ENCODE measurements around the gene KCNT2.

Gene KCNT2

DNA sequence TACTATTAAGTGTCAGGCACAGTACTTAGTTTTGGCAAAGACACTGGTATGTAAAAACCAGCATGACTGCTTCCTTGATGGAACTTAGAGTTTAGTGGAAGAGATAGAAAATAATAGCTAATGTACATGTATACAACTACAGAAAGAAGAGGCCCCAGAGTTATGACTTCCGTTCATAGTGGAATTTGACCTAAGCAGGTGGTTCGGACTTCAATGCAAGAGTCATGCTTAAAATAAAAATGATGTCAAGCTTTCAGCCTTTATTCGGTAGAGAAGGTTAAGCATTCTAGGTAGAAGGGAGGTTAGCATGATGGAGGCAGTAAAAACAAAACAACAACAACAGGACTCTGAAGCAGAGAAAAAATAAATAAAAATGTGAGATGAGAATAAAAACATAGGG lies 165.9 kb downstream of the KCNT2 start:
- no peak for DNase-seq

DNA sequence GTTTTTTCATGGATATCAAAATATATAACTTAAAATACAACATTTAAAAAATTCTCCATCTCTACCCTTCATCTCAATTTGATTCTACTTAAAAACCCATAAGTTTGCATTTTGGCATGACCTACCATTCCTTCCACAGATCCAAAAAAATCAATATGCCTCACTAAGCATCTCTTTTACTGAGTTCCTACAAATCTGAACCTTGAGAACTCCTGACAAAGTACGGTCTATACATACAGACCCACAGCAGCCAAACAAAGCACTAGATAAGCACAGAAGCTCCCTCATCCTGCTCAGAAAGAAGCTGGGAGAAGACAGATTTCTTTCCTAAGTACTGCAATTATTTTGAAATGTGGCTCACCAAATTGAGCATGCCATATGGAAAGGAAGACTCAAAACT lies 167.5 kb downstream of the KCNT2 start:
- DNase-seq = no peak

DNA sequence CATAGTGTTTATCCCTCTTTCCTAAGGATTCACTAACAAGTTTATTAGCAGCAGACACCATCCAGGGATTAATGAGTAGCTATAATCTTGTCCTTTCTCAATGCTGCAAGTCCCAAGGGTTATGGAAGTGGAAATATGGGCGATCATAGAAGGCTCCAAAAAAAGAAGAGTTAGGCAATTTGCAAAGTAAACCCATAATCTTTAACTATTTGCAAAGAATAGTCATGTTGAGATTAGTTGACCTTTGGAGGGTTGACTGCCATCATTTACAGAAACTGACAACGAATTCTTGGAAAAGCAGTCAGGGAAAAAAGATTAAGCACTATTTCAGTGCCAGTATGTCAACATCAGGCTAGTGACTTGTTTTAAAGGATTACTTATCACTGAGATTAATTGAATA lies 169.9 kb downstream of the KCNT2 start:
- no peak for DNase-seq

DNA sequence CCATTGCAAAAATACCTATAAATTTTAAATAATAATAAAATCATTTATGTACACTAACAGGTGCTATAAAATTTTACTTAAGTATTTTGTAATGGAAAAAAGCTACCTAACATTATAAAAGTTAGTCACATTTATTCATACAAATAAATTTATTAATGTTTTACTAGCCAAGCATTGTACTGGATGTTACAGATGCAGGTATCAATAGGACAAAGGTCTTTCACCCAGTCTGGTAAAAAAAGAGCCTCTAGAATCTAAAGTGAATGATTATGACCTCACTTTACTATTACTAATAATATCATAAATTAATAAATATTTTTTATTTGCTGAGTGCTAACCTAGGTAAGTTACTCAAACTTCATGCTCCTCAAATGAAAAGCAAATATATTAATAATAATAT lies 170.6 kb downstream of the KCNT2 start:
- no peak for DNase-seq

DNA sequence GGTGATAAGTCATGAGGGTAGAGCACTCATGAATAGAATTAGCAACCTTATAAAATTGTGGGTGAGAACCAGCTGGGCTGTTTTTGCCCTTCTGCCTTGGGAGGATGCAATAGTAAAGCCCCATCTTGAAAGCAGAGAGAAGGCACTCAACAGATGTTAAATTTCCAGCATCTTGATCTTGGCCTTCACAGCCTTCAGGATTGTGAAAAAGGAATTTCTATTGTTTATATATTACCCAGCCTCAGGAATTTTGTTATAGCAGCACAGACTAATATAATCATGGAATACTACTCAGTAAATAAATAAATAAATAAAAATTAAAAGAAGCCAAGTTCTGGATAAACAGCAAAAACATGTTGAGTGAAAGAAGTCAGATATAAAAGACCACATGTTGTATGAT lies 175.2 kb downstream of the KCNT2 start:
- no peak for DNase-seq

DNA sequence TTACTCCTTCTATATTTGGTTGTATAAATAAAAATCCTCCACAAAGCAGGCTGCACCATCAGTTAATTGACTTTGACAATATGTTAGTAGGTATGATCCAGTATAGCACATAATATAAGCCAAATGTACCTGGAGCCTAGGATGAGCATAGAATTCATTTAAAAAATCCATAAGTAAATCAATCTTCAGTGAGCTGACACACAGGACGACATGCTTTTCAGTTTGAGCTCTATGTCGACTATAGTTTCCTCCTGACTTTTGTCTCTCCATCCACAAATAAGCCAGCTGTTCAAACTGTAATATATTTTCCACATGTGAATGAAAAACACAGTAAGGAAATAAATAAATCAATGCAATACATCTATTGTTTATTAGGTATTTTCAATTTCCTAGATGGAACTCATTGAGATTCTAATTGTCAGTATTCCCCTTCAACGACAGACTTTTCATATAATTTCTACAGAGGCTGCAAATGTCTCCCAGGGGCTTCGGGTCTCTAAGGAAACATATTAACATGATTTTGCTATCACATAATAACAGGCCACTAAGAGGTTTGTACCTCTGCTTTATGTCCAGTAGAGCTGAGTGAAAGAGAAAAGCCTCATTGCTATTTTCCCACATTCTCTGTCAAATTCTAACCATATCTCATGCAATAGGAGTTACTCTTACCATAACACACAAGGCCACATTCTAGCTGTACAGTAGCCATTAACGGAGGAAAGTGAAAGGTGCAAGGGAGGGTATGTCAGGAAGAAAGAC lies 180.1 kb downstream of the KCNT2 start:
- no peak for DNase-seq

DNA sequence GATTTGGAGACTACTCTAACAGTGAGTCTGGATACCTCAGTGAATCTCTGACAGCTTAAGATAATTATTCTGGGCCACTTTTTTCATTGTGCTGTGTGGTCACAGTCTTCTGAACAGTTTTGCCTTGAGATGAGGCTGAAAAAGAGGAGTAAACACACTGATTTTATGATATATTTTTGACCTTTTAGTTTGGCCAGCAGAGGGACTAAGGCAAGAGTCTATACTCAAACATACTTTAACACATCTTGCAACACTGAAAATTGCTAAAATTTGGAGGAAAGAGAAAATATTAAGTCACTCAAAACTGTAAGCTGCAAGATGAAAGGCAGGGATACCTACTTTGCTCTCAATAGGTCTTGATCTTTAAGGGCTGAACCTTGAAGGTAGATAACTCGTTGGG lies 182.7 kb downstream of the KCNT2 start:
- DNase-seq = no peak

DNA sequence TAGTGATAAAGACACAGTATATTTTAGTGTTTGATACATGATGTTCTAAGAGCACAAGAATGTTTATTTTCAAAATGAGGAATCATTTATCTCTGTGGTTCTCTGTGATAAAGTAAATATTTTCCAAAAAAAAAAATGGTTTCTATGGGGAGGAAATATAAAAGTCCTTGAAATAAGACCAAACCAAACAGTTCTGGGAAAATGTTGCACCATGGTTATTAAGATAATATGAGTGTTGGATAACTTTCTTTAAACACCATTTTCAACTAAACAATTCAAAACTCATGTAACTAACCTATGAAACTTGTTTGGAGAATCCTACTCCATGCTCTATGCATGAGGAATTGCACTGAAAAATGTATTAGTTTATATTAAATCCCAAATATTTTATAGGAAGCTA lies 184.6 kb downstream of the KCNT2 start:
- DNase-seq = no peak

DNA sequence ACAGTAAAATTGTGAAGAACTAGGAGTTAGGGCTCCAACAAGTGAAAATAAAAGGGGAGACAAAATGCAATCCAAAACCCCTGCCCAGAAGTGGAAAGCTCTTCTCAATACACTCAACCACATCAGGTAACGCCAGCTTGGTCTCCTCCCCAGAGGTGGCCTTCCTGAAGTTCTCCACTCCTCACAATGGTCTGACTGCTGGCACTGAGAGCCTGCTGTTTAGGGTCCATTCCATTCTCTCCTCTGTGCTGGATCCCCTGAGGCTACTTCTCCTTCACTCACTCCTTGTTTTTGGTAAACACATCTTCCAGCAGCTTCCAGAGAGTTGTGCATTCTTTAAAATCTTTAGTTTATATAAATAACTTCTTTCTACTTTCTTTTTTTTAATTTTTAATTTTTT lies 189.5 kb downstream of the KCNT2 start:
- no peak for DNase-seq

DNA sequence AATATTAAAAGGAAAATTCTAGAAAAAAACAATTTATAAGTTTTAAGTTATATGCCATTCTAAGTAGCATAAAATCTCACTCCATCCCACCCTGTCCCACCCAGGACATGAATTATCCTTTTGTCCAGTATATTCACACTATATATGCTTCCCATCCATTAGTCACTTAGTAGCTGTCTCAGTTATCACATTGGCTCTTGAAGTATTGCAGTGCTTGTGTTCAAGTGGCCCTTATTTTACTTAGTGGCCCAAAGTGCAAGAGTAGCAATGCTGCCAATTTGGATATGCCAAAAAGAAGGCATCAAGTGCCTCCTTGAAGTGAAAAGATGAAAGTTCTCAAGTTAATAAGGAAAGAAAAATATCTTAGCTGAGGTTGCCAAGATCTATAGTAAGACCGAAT lies 192.3 kb downstream of the KCNT2 start:
- DNase-seq = no peak

DNA sequence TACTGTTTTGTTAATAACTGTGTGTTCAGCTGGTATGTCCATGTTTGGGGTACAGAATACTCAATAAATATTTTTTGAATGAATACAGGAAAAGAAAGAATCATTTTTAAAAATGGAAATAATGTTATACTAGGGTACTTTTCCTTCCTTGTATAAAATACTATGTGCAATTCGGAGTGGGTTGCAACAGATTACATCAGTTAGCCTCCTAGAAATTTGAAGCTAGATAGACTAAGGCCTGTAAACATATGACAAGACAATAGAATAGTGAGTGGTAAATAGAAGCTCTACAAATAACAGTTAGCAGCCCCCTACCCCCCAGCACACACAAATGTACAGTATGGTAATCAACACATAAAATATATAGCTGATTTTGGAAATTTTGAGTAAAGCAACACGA lies 195.9 kb downstream of the KCNT2 start:
- DNase-seq = no peak

DNA sequence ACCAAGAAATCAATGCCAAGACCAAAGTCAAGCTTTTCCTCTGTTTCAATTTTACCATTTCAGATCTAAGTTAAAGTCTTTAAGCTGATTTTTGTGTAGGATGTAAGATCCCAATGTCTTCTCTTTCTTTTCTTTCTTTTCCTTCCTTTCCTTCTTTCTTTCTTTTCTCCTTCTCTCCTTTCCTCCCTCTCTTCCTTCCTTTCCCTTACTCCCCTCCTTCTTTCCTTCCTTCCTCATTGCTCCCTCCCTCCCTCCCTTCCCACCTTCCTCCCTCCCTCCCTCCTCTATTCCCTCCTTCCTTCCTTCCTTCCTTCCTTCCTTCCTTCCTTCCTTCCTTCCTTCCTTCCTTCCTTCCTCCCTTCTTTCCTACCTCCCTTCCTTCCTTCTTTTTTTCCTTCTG lies 197.5 kb downstream of the KCNT2 start:
- DNase-seq = no peak

DNA sequence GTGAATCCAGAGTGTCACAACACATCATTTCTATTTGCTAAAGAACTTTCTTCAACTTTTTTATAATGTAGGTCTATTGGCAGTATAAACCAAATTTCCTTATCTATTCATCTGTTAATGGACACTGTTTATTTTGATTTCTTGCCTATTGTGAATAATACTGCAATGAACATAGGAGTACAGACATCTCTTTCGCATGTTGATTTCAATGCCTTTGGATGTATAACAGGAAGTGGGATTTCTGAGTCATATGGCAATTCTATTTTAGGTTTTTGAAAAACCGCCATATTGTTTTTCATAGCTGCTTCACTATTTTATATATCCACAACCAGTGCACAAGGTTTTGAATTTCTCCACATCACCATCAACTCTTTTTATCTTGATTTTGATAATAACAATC lies 198.7 kb downstream of the KCNT2 start:
- no peak for DNase-seq

DNA sequence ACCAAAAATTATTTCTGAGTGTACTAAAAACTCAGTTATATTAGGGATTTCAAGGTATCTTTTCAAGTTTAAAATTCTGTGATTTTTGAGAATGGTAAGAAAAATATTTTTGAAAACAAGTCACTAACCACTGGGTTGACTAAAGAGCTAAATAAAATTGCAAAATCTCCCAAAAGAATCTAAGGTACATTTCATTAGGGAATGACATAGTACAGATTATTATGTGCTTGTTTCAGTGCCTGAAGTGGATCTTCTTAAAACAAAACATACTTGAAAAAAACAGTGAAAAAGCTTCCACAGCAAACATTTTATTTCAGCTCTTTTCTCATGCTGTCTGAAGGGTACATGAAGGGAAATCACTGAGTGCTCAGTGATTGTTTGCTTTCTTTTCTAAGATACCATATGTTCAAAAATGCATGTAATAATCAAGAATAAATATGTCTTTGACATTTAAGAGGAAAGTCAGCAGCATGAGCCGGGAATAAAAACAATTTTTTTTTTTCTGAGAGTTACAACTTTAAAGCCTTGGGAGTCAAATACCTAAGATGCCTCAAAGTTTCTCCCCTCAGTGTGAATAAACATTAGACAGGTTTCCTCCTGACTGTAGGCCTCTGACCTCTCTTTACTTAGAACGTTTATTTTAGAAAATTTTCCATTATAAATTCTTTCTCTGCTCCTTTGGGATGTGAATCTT lies 200.7 kb downstream of the KCNT2 start:
- no peak for DNase-seq

DNA sequence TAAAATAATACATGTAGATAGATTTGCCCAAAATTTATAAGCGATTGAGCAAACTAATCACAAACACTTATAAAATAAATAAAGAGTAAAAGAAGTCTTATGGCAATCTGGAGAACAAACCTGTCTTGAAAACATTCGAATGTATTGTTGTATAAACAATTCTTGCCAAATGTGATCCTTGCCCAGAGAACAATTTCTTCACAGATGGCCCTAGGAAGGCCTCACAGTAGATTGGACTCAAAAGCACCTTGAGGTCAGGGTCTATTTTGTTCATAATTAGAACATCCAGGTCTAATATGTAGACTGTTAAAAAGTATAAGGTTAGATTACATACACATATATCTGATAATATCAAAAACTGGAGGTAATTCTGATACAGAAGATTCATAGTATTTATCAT lies 202.4 kb downstream of the KCNT2 start:
- DNase-seq = no peak

DNA sequence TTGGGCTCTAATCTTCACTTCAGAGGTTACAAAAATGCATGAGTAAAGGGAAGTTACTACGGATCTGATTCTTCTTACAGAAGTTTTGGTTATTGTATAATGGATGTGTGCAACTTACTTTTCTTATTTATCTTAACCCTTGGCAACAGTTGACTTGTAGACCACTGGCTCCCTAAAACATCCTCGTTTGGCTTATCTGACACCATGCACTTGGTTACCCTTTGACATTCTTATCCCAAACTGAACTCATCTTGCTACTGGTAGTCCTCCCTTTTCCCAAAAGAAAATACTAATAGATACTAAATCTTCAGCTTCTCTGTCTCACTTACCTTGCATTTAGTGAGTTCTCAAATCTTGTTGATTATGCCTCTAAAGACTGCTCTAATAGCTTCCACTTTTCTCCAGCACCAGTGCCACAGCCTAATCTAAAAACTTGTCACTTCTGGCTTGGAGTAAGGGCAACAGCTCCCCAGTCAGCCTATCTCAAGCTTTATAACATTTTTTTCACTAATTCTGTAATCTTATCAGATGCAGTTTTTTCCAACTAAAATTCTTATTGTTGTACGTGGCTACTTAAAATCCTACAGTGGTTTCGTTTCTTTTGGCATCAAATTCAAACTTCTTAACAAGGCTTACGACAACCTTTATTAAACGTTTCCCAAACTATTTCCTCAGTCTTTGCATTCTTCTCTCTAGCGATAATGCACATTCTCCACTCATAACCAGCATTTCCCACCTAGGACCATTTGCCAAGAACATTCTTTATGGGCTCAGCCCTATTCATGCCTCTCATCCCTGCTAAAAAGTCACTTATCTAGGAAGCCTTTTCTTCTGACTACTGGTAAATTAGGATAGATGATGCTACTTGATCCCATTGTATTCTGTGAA lies 204.2 kb downstream of the KCNT2 start:
- DNase-seq = no peak

DNA sequence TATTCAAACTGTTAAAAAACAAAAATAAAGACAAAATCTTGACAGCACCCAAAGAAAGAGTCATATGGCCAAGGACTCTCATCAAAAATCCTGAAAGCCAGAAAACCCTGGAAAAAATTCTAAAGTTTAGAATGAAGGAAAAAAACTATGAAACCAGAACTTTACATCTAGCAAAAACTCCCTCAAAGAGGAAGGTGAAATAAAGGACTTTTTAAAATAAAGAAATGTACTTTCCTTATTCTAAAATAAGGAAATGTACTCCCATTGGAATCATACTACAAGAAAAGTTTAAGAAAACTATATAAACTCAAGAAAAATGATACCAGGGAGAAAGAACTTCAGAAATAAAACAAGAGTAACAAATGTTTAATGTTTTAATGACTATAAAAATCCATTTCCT lies 206.3 kb downstream of the KCNT2 start:
- no peak for DNase-seq

DNA sequence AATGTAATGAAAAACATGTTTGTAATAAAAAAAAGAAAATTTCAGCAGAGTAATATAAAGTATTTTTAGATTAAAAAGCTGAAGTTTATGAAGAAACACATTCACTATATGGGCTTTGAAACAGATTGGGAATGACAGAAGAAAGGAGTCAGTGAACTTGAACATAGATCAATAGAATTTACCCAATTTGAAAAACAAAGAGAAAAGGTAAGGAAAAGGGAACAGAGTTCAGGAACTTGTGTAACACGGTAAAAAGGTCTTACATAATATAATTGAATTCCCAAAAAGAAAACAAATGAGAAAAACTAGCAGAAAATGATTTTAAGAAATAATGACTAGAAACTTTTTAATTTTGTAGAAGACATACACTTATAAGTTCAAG lies 206.8 kb downstream of the KCNT2 start:
- DNase-seq = no peak

DNA sequence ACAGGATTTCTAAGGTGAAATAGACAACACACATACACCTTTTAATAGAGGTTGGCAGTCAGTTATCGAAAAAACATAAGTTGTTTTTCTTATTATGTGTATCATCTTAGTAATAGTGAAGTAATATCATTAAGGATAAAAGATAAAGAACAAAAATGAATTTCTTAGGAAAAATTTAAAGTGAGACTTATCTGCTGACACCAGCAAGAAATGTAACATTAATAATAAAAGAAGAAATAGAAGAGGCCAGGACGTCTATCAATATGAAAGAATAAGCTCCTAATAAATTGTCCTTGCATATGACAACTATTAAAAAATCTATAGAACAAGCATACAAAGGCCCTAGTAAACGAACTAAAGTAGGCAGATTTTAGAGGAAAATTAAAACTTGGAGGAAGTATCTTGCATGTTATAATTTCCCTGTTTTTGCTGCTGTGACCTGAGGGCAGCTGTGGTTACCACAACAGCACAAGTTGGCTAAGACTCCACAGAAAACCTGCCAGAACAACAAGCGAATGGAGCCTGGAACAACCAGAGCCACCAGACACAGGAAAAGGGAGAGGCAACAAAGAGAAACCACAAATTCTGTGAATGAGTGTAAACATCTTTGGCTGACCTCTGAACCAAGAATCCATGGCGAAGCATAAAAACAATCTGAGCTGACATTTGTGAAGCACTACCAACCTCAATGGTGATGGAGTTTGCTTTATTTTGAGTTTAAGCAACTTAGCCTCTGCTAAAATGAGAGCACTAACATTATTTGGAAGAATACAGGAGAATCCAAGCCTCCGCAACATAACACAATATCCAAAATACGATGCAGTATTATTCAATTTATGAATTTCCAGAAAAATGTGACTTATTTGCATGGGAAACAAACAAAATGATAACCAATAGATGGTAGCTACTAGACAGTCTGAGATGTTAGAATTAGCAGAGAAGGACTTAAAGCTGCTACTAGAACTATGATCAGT lies 207.5 kb downstream of the KCNT2 start:
- DNase-seq = no peak

DNA sequence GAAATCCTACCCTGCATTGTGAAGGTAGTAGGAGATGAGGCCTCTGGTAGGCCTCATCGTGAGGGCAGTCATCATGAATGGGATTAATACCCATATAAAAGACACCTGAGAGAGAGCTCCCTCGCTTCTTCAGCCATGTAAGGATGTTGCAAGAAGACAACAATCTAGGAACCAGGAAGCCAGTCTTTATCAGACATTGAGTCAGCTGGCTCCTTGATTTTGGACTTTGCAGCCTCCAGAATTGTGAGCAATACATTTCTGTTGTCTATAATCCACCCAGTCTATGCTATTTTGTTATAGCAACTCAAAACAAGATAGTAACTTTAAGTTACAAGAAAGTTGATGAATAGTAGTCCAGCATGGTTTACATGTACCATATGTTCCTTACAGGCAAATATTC lies 208.5 kb downstream of the KCNT2 start:
- DNase-seq = no peak

DNA sequence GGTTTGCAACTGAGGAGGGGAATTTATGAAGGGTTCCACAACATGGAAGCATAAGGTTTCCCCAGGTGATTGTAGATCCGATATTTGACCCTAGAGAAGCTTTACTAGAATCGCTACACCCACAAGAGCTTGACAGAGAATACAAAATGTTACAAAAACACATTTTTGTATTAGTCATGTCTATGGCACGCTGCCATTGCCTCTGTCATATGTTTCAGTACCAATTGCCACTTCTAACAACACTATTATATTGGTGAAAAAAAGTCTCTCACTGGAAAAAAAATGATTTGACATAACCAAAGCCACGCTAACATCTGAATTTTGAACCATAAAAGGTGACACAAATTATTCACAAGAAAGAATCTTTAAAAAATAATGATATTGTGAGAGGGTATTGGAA lies 214.5 kb downstream of the KCNT2 start:
- no peak for DNase-seq

DNA sequence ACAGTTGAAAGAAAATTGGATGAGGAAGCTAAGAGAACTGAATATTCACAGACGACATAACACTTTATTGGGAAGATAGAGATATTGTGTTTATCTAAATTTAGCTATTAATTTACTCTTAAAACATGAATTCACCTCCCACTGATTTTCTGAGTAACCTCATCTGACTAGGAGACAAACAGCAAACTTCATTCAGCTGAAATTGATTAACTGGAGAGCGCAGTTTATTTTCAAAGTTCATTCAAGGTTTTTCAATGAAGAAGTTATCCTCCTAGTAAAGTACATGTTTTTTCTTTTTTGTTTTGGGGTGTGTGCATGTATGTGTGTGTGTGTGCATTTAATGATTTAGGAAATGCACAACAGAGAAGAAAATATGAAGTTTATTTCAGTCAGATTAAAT lies 215.0 kb downstream of the KCNT2 start:
- no peak for DNase-seq

DNA sequence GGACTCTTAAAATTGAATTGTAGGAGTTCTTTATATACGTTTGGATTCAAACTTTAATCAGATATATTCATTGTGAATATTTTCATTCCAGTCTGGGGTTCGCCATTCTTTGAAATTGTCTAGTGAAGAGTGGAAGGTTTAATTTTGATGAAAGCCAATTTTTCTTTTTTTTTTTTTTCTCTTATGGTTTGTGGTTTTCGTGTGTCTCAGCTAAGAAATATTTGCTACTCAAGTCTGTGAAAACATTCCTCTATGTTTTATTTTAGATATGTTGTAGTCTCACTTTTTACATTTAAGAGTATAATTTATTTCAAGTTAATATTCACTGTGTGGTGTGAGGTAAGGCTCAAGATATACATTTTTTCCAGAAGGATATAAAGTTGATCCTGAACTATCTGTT lies 220.5 kb downstream of the KCNT2 start:
- no peak for DNase-seq
